Measurements from ENCODE around the gene ALDH2.

GRCh38 chr12:111773801-111774551, 7.2 kb downstream of the ALDH2 start:
- no peak for TF ChIP-seq CTCF (IDR thresholded peaks at IDR 0.05; ENCODE audit: control extremely low read depth in 1 of 3, insufficient read depth in 1 of 3, low read depth in 1 of 3, low read length in 3 of 3)
- no peak for TF ChIP-seq MAX (IDR thresholded peaks at IDR 0.05)
- TF ChIP-seq POLR2AphosphoS5 (IDR thresholded peaks at IDR 0.05; ENCODE audit: low read depth, low read length), result no peak
- no peak for TF ChIP-seq KDM1A (IDR thresholded peaks at IDR 0.05; ENCODE audit: borderline replicate concordance, low read length)
- TF ChIP-seq USF2 (IDR thresholded peaks at IDR 0.05; ENCODE audit: low read length), result no peak
- no peak for TF ChIP-seq SIX5 (IDR thresholded peaks at IDR 0.05; ENCODE audit: low read depth, low read length)
- no peak for TF ChIP-seq RBBP5 (IDR thresholded peaks at IDR 0.05; ENCODE audit: borderline replicate concordance, low read depth, low read length)
- no peak for TF ChIP-seq POLR2A (IDR thresholded peaks at IDR 0.05; ENCODE audit: control extremely low read depth in 1 of 2, low read depth in 2 of 2, low read length in 2 of 2)
